CD4-positive, alpha-beta T cell treated with Interferon alpha-2 for 1 hour (primary cell): Measurements from ENCODE around the gene ZDHHC13.
"Not testable (repeated sequence)": the region's sequence is repeated elsewhere in the genome, so short reads cannot be mapped to it uniquely, and the experiment has no call there.

Experiments
- DNase-seq, 2 donors: peaks; one replicate each; pipeline ENCODE4 v3.0.0-alpha.2; 2020 to 2022

The ZDHHC13 gene

GRCh38 chr11:19100885-19101284, 16.1 kb upstream of the ZDHHC13 start:
- DNase-seq: no peak

- DNase-seq: no peak
These were observed 15.0 kb upstream of the ZDHHC13 start for GRCh38 chr11:19101796-19102520.

DNA sequence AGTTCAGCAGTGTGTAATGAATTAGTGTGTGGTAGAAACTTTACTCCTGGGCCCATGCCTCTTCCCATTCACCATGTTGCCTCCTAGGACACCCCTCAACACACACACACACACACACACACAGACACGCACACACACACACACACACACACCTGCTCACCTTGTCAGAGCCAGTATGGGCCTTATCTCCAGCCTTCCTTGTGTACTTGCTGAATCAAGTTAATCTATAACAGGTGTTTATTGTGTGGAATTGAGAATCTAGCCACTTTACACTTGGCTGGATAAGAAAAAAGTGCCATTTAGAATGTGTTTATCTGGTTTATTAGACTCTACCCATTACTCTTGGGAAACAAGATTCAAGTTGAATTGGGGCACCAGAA, 14.5 kb upstream of the ZDHHC13 start:
- DNase-seq: no peak

GRCh38 chr11:19105011-19105410, 12.0 kb upstream of the ZDHHC13 start:
- DNase-seq: no peak

DNA sequence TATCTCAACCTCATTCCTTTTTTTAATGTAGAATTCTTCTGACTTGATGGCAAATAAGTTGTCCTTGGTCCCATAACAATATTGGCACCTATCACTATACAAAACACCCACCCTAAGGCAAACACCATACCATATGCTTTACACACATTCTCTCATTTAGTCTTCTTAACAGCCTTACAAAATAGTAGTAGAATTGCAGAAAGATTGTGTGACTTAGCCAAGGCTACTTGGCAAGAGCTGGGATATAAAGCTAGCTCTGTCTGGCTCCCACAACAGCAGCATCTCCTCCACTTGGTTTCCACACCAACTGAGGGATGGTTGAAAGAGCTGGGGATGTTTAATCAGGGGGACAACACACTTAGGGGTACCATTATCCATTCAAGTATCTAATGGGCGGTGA, 9.8 kb upstream of the ZDHHC13 start:
- DNase-seq: no peak

DNA sequence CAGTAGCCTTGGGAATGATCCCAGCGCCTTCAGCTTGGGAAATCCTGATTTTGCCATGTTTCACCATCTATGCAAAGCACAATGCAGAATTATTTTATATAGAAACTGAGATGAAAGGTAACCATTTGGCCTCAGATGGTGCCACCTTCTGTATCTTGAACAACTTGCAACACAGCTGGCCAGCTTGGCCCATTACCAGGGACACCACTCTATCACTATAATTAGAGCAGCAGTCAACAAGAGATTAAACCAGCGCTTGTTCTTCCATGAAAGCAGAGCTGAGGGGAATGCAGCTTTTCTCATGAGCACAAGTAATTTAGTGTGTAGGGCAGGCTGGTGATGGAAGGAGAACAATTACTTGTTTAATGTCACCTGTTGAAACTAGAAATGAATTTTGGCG, 6.7 kb upstream of the ZDHHC13 start:
- DNase-seq: no peak

DNA sequence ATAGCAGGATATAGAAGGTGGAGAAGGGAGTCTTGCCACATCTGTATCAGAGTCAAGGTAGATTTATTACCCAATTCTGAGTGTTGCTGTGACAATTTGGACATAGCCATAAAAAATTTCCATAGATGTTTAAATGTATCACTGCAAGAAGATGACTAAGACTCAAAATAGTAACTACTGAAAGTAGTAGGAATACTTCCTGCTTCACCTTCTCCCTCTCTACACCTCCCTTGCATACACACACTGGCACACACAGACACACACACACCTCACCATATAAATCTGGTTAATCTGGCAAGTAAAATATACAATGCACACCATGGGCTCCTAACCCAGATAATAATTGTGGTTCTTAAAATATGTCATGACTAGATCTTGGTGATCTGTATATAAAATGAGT, 5.2 kb upstream of the ZDHHC13 start:
- DNase-seq: no peak

DNA sequence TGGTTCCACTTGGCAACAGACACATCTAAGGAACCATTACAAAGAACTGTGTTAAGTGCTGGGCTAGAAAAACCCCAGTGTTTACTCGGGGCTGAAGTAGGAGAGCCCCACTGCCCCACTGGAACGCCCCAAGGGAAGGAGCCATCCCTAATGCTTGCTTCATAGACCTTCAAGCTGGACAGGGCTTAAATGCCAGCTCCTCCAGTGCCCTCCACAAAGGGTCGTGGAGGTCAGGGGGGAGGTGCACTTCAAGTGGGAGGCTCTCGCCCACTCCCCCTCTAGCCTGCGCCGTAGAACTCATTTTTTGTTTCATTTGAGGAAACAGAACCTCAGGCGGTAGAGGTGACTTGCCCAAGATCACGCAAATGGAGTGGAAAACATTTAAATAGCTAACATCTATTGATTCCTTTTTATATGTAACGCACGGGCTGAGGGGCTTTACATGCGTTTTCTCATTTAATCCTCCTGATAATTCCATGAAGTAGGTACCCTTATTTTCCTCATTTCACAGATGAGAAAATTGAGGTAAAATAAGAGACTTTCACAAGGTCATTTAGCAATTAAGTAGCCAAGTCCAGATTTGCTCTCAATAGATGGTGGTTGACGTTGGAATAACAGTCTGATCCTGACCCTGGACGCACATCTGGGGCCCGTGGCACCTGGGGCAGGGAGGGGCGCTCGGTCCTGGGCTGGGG, 545 bp upstream of the ZDHHC13 start:
- peak in 1 of 2 donors; percentile 22 for DNase-seq

DNA sequence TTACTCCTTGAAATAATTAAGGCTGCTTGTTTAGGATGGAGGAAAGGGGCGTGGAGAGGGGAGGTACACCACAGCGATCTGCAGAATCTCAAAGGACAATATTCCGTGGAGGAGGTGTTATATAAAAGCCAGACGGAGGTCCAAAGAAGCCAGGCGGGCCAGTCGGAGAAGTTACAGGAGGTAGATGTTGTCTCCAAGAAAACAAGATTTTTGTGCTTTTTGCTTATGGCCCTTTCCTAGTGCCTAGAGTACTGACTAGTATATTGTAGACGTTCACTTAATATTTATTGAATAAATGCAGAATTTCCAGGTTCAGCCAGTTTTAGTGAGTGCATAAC, 761 bp downstream of the ZDHHC13 start:
- DNase-seq: no peak

DNA sequence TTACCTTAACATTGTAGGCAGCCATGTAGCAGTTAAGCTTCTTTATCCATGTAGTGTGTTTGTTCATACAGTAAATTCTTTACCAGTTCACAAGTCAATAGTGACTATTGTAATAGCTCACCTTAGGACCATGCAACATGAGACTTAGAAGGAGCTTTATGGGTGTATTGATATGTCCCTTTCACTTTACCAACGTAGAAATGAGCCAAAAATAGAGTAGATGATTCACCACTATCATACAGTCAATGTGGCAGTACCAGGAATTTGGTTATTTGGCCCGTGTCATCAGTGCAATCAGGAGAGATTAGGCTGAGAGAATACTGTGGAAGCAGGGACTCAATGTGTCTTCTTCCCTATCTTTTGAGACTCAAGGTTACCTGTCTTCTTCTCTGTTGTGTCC, 4.7 kb downstream of the ZDHHC13 start:
- DNase-seq: no peak

GRCh38 chr11:19122960-19123615, 6.1 kb downstream of the ZDHHC13 start:
- DNase-seq: no peak

- not testable (repeated sequence) for DNase-seq
These were observed 9.8 kb downstream of the ZDHHC13 start for GRCh38 chr11:19126562-19127325.

DNA sequence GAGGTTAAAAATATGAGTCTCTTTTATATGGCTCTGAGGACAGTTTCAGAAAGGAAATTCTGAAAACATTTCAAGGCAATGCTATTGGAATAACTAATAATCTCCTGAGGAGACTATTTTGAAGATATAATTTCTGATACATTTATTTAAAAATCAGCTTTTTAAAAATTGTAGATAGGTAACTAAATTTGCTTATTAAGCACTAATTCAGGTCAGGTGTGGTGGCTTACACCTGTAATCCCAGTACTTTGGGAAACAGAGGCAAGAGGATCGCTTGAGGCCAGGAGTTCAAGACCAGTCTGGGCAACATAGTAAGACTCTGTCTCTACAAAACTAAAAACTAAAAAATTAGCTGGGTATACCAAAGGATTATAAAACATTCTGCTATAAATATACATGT, 17.0 kb downstream of the ZDHHC13 start:
- DNase-seq: no peak

DNA sequence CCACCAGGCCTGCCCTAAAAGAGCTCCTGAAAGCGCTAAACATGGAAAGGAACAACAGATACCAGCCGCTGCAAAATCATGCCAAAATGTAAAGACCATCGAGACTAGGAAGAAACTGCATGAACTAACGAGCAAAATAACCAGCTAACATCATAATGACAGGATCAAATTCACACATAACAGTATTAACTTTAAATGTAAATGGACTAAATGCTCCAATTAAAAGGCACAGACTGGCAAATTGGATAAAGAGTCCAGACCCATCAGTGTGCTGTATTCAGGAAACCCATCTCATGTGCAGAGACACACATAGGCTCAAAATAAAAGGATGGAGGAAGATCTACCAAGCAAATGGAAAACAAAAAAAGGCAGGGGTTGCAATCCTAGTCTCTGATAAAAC, 19.9 kb downstream of the ZDHHC13 start:
- DNase-seq: not testable (repeated sequence)

GRCh38 chr11:19145319-19145718, 28.4 kb downstream of the ZDHHC13 start:
- DNase-seq: no peak

DNA sequence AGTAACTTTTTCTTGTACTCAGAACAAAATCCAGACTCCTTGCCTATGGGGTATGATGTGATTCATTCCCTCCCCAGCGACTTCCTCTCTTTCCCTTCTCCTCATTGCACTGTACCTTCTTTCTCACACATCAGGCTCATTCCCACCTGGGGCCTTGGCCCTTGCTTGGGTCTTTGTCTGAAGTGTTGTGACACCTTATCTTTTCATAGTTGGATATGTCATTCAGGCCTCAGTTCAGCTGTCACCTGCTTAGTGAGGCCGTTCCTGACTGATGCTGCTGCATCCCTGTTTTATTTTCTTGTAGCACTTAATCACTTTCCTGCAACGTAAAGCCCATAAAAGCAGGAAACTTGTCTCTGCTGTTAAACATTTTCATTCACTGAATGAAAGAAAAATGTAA, 39.9 kb downstream of the ZDHHC13 start:
- no peak for DNase-seq

DNA sequence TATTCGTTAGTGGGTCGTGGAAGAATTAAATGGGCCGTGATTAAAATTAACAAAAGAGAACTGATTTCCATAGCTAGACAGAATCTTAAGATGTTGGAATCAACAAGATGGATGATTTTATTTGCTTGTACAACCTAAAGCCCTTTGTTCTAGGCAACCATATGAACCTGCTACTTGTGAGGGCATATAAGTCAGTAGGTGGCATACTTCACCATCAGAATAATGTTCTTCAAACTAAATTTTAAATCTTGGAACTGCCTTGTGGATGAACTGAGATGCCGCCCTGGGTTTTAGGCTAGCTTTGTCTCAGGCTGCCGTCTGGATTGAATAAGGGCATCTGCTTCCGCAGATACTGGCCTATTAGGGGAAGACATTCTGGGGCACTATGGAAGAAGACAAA, 43.9 kb downstream of the ZDHHC13 start:
- no peak for DNase-seq

- DNase-seq: no peak
These were observed 44.7 kb downstream of the ZDHHC13 start for GRCh38 chr11:19161651-19162050.

GRCh38 chr11:19162951-19163505, 46.1 kb downstream of the ZDHHC13 start:
- DNase-seq: no peak

GRCh38 chr11:19163617-19164016, 46.6 kb downstream of the ZDHHC13 start:
- DNase-seq: no peak

DNA sequence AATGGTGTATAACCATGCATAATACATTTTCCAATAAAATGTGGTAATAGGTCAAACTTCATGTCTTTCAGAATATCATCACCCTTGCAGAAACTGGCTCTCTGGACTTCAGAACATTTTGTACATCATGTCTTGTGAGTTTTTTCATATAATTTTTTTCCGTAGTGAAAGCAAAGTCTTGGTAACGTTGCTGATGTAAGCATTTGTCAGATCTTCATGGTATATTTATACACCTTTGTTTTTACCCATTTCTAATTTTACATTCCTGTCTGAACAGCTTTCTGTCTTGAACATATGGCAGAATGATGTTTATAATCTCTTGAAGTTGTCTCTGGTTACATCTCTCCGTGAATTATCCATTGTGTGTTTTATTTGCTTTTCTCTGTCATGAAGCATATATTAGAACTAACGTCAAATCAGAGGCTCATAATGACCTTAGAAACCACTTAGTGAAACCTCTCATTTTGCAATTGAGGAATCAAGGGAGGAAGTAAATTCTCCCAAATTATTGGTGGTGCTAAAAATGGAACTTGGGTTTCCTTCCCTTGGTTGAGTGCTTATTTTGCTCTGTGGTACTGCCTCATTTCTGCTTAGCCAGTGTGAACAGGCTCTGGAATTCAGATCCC, 47.4 kb downstream of the ZDHHC13 start:
- DNase-seq: no peak

DNA sequence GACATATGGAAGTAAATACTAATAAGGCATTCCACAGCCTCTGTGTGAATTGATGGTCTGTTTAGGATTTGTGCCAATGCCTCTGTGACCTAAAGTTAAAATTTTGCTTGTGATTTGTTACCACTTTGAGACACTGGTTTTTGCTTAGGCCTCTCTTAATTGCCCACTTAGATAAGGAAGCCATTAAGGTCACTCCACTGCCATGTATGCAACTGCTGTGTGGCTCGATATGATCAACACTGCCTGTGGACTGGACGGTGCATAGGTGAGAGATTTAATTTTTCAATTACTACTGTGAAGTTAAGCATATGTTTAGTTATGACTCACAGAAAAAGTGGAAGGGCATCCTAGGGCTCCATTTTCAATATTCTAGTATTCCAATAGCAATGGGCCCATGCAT, 47.9 kb downstream of the ZDHHC13 start:
- DNase-seq: no peak

DNA sequence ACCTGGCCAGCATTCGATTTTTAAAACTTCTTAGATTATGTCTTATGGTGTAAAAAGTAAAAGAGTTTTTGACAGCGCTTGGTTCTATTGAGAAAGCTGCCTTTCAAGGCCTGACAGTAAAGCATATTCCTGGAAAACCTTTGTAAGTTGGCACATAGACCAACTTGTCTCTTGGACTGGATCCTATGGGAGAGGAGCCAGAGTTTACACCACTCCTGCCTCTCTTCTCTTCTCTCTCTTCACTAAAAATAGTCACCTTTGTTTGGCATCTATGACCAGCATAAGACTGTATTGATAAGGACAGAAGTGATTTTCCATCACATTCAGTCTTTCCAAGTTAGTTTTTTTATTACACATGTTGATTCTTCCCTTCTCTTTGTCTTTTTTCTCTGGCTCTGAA, 51.1 kb downstream of the ZDHHC13 start:
- no peak for DNase-seq
